Measurements from ENCODE around the gene ITPRIPL1.

Gene ITPRIPL1

DNA sequence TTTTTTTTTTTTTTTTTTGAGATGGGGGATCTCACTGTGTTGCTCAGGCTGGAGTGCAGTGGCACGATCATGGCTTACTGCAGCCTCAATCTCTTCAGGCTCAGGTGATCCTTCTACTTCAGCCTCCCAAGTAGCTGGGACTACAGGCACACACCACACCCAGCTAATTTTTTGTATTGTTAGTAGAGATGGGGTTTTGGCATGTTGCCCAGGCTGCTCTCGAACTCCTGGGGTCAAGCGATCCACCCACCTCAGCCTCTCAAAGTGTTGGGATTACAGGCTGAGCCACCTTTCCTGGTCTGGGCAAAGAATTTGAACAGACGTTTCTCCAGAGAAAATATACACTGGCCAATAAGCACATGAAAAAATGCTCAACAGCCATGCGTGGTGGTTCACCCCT lies 16.9 kb upstream of the ITPRIPL1 start:
- FAIRE-seq, result no peak
- no peak for DNase-seq (ENCODE audit: insufficient read length)
- TF ChIP-seq TAF1 (IDR thresholded peaks at IDR 0.05; ENCODE audit: borderline replicate concordance, low read depth, low read length) (no peak), POLR2AphosphoS5 (IDR thresholded peaks at IDR 0.05; ENCODE audit: low read depth, low read length) (no peak), POLR2A (IDR thresholded peaks at IDR 0.05; ENCODE audit: low read depth, low read length) (no peak)

DNA sequence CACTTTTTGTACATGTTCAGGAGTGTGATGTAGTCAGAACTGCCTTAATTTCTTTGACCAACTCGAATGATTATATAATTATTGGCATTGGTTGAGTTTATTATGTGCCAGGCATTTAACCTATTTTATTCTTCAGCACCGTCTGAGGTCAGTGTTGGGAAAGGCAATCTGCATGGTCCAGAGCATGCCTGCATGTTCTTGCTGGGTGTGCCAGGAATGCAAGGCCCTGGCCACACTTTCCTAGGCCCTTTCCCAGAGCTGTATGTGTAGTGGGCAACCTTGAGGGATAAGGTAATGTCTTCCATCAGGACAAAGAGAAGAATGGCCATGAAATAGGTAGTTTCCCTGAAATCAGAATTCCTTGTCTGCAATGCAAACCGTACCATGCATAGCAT lies 10.1 kb upstream of the ITPRIPL1 start:
- no peak for TF ChIP-seq TAF1 (IDR thresholded peaks at IDR 0.05; ENCODE audit: borderline replicate concordance, low read depth, low read length)
- no peak for TF ChIP-seq POLR2AphosphoS5 (IDR thresholded peaks at IDR 0.05; ENCODE audit: low read depth, low read length)
- TF ChIP-seq POLR2A (IDR thresholded peaks at IDR 0.05; ENCODE audit: low read depth, low read length), result no peak
- DNase-seq (ENCODE audit: insufficient read length) (no peak), FAIRE-seq (no peak)

DNA sequence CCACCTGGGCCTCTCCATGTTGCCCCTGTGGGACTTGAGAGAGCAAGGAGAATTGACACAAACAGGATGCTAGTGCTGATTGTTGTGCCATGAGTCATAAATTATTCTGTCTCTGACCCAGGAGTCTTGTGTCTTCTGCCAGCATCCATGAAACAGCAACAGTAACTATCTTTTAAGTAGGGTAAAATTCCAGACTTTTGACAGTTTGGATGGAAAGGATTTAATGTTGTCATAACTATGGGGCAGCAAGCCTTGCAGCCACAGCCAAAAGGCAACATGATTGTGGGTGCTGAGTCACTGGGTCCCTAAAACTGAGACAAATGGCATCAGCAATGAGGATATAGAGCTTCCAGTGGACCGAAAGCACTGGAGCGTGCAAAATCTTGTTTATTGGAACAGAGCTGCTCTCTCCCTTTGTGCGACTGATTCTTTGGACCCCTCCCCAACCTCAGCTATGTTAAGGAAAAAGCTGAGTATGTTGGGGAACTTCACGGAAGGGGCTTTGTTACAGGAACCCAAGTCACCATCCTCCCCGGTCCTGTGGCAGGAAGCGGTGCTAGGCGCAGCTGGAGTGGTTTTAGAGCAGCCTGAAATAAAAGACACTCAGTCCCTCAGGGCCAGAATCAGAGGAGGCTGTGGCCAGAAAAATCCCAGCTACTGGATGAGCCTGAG lies 9.6 kb upstream of the ITPRIPL1 start:
- TF ChIP-seq POLR2A (IDR thresholded peaks at IDR 0.05; ENCODE audit: low read depth, low read length), result no peak
- no peak for TF ChIP-seq POLR2AphosphoS5 (IDR thresholded peaks at IDR 0.05; ENCODE audit: low read depth, low read length)
- no peak for TF ChIP-seq TAF1 (IDR thresholded peaks at IDR 0.05; ENCODE audit: borderline replicate concordance, low read depth, low read length)
- FAIRE-seq, result no peak
- no peak for DNase-seq (ENCODE audit: insufficient read length)

DNA sequence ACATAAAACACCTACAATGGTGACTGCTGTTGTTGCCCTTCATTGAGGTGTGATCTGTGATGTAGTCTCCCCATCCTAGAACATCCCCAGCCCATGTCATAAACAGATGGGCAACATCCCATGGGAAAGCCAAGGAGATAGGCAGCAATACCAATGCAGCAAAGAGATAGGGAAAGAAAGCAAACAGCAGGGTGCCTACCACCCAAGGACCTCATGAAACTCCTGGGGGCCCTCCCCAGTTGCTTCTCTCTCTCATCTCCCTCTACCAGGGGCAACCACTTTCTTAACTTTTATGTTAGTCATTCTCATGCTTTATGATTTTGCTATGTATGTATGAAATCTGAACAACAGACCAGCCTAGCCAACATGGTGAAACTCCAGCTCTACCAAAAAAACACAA lies 8.1 kb upstream of the ITPRIPL1 start:
- TF ChIP-seq POLR2AphosphoS5 (IDR thresholded peaks at IDR 0.05; ENCODE audit: low read depth, low read length) (no peak), TAF1 (IDR thresholded peaks at IDR 0.05; ENCODE audit: borderline replicate concordance, low read depth, low read length) (no peak), POLR2A (IDR thresholded peaks at IDR 0.05; ENCODE audit: low read depth, low read length) (no peak)
- DNase-seq (ENCODE audit: insufficient read length) (no peak), FAIRE-seq (no peak)

DNA sequence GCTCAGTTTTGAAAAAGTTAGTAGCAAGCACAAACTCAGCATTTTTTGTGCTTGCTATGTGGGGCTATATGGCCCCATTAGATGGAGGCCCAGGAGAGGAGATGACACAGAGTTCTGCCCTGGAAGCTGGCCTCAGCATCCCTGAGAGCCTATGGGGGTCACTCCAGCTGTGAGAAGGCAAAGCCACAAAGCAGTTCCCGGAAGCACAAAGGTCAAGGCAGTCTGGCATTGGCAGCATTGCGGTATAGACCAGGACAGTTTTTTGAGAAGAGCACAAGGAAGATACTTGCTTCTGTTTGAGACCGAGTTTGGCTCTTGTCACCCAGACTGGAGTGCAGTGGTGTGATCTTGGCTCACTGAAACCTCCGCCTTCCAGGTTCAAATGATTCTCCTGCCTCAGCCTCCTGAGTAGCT lies 7.5 kb upstream of the ITPRIPL1 start:
- DNase-seq (ENCODE audit: insufficient read length) (no peak), FAIRE-seq (no peak)
- TF ChIP-seq POLR2A (IDR thresholded peaks at IDR 0.05; ENCODE audit: low read depth, low read length) (no peak), POLR2AphosphoS5 (IDR thresholded peaks at IDR 0.05; ENCODE audit: low read depth, low read length) (no peak), TAF1 (IDR thresholded peaks at IDR 0.05; ENCODE audit: borderline replicate concordance, low read depth, low read length) (no peak)

DNA sequence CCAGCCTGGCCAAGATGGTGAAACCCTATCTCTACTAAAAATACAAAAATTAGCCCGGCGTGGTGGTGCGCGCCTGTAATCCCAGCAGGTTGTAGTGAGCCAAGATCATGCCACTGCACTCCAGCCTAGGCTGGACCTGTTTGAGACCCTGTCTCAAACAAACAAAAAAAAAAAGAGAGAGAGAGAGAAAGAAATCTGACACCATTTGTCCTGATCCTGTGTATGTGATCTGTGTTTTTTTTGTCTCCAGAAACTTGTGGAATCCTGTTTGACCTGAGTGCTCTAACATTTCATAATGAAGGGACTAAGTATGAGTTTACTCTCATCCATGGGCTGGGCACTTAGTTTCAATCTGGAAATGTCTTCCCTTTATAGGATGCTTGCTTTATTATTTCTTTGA lies 6.4 kb upstream of the ITPRIPL1 start:
- TF ChIP-seq POLR2A (IDR thresholded peaks at IDR 0.05; ENCODE audit: low read depth, low read length), result no peak
- TF ChIP-seq POLR2AphosphoS5 (IDR thresholded peaks at IDR 0.05; ENCODE audit: low read depth, low read length), result no peak
- no peak for TF ChIP-seq TAF1 (IDR thresholded peaks at IDR 0.05; ENCODE audit: borderline replicate concordance, low read depth, low read length)
- FAIRE-seq (no peak), DNase-seq (ENCODE audit: insufficient read length) (no peak)

DNA sequence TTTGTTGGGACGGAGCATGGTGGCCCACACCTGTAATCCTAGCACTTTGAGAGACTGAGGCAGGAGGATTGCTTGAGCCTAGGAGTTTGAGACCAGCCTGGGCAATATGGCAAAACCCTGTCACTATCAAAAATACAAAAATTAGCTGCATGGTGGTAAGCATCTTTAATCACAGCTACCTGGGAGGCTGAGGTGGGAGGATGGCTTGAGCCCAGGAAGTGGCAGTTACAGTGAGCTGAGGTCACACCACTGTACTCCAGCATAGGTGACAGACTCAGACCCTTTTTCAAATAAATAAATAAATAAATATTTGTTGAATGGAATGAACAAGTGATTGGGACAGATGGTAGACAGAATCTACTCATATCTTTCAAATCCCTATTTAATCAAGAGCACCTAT lies 5.7 kb upstream of the ITPRIPL1 start:
- DNase-seq (ENCODE audit: insufficient read length) (no peak), FAIRE-seq (no peak)
- no peak for TF ChIP-seq POLR2AphosphoS5 (IDR thresholded peaks at IDR 0.05; ENCODE audit: low read depth, low read length)

DNA sequence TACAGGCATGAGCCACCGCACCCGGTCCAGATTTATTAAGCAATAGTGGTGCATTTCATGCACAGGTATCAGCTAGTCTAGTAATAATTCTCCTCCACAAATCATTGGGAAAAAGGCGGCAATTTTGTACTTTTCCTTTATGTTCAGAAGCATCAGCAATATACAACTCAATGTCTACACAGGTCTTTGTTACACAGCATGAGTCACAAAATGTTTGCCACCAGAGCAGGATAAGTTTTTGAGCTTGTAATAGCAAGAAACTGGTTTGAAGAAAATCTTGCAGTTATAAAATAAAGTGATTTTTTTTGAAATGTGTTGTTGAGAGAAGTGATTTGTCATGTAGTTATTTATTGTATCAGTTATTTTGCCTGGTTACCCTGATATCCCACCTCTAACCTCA lies 4.8 kb upstream of the ITPRIPL1 start:
- TF ChIP-seq POLR2AphosphoS5 (IDR thresholded peaks at IDR 0.05; ENCODE audit: low read depth, low read length) (no peak), POLR2A (IDR thresholded peaks at IDR 0.05; ENCODE audit: low read depth, low read length) (no peak), TAF1 (IDR thresholded peaks at IDR 0.05; ENCODE audit: borderline replicate concordance, low read depth, low read length) (no peak)
- FAIRE-seq (no peak), DNase-seq (ENCODE audit: insufficient read length) (no peak)

DNA sequence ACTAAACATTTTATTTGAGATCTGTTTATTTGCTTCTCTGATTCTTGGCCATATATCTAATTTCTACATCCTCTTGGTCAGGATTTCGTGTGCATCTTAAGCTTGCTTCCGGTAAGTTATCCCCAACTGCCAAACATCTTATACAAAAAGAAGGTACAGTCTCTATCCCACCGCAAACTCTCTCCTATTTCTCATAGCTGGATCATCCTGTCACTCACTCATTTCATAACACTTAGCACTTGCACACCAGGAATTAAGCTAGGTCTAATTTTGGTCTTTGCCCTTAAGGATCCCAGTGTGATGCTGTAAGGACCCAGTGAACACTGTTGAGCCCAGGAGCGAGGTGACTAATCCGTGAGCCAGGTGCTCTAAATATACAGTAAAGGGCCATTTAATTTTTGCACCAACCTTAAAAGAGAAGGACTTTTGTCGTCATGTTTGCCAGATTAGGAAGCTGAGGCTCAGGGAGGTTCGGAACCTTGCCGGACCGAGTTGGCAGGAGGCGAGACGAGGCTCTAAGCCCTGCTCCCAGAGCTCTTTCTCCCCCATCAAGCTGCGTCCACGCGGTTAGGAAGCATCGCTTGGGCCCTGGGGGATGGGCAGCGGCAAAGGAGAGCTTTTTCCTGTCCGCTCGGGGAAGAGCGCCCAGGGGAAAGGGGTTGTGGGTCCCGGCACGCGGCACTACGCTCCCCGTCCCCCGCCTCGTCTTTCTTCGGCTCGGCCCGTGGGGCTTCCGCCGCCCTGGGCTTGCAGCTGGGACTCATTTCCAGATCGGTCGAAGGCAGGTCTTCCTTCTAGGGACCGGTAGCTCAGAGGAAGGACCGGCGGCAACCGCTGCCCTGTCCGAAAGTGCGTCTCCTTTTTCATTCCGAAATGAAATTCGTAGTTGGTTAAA lies 4.1 kb upstream of the ITPRIPL1 start:
- FAIRE-seq (peak; percentile 78), DNase-seq (ENCODE audit: insufficient read length) (peak; percentile 39)
- no peak for TF ChIP-seq POLR2A (IDR thresholded peaks at IDR 0.05; ENCODE audit: low read depth, low read length)
- no peak; the same call in 1 of the 2 replicates for TF ChIP-seq TAF1 (IDR thresholded peaks at IDR 0.05; ENCODE audit: borderline replicate concordance, low read depth, low read length)
- peak; percentile 6; the same call in 1 of the 2 replicates for TF ChIP-seq POLR2AphosphoS5 (IDR thresholded peaks at IDR 0.05; ENCODE audit: low read depth, low read length)

DNA sequence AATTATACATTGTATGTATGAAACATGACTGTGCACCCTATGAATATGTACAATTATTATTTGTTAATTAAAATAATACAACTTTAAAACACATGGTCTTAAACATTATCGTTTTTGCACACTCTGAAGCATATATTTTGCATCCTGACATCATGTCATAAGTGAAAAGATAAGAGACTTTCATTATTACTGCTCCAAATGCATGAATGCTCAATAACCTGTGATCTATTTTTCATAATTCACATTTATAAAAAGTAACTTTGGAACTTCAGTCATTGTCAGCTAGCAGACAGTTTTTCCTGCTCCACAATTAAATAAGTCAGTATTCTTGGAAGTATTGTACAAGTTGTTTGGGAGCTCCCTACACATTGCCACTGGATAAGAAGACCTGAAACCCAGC lies 1.3 kb upstream of the ITPRIPL1 start:
- FAIRE-seq, result no peak
- no peak for DNase-seq (ENCODE audit: insufficient read length)
- no peak for TF ChIP-seq POLR2AphosphoS5 (IDR thresholded peaks at IDR 0.05; ENCODE audit: low read depth, low read length)
- no peak for TF ChIP-seq TAF1 (IDR thresholded peaks at IDR 0.05; ENCODE audit: borderline replicate concordance, low read depth, low read length)
- no peak for TF ChIP-seq POLR2A (IDR thresholded peaks at IDR 0.05; ENCODE audit: low read depth, low read length)

DNA sequence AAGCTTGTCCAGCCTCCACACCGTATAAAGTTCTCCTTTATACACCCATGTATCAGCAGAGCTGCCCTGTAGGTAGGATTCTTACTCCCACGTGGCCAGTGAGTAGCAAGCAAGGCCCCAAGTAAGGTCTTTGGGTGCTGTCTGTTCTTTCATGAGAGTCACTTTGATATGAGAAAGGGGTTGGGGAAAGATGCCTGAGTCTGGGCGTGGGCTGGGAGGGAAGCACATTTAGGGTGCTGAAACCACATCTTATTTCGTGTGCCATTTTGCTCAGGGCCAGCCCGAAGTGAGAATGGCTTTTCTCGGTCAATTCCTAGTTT lies 436 bp upstream of the ITPRIPL1 start:
- FAIRE-seq (no peak), DNase-seq (ENCODE audit: insufficient read length) (no peak)
- TF ChIP-seq POLR2AphosphoS5 (IDR thresholded peaks at IDR 0.05; ENCODE audit: low read depth, low read length) (no peak), POLR2A (IDR thresholded peaks at IDR 0.05; ENCODE audit: low read depth, low read length) (no peak), TAF1 (IDR thresholded peaks at IDR 0.05; ENCODE audit: borderline replicate concordance, low read depth, low read length) (0 out of 2 replicates have a peak, but pooled peaks have one; percentile 21)

DNA sequence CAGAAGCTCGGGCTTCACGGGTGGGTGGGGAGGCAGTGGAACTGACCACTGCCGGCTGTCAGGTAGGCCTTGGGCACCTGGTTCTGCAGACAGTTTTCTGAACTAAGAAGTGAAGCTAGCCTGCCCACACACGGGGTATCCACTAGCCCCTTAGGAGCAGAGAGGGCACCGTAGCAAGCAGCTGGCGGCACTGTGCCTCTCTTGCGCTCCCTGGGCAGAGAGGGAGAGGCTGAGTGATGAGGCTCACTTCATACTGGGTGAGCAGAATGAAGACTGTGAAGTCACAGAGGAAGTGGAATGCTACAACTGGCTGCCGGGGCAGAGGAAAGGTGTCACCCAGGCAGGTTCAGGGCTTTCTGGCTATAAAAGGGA lies 753 bp downstream of the ITPRIPL1 start:
- no peak for TF ChIP-seq POLR2AphosphoS5 (IDR thresholded peaks at IDR 0.05; ENCODE audit: low read depth, low read length)
- TF ChIP-seq POLR2A (IDR thresholded peaks at IDR 0.05; ENCODE audit: low read depth, low read length), result 0 out of 2 replicates have a peak, but pooled peaks have one; percentile 33
- TF ChIP-seq TAF1 (IDR thresholded peaks at IDR 0.05; ENCODE audit: borderline replicate concordance, low read depth, low read length), result no peak
- FAIRE-seq, result peak; percentile 78
- DNase-seq (ENCODE audit: insufficient read length), result peak; percentile 37
